Peyer's patch (tissue), 4 donors: Measurements from ENCODE around the gene TRAPPC6A. TPM values are rescaled to one million over a fixed set of nuclear protein-coding genes. Genes with fewer than 3 reads are reported as not detected.

ENCODE experiments used
- DNase-seq, 3 donors: peaks; one replicate each; pipeline ENCODE4 v3.0.0-alpha.2; 2017 to 2019
- H3K27ac ChIP-seq, 4 donors: fragments of 200-600 bp; sonication (generic); one replicate each; pipeline ENCODE4 v1.5.1; 2016 to 2019
- H3K27me3 ChIP-seq, 2 donors: fragments of 200-600 bp; sonication (generic); one replicate each; pipeline ENCODE4 v1.5.1; 2019
- H3K36me3 ChIP-seq, 3 donors: fragments of 200-600 bp; sonication (generic); one replicate each; pipeline ENCODE4 v1.5.1; 2016 to 2019
- H3K4me1 ChIP-seq, 4 donors: fragments of 200-600 bp; sonication (generic); one replicate each; pipeline ENCODE4 v1.5.1; 2016 to 2019
- H3K4me3 ChIP-seq, 4 donors: fragments of 200-600 bp; sonication (generic); 1 replicate in 3 of 4; 2 replicates in 1 of 4; pipeline ENCODE4 v1.5.1; 2016 to 2019; ENCODE audit warnings: mild to moderate bottlenecking in 1 of 4
- H3K9me3 ChIP-seq, 4 donors: fragments of 200-600 bp; sonication (generic); one replicate each; pipeline ENCODE4 v1.5.1; 2016 to 2019; ENCODE audit warnings: mild to moderate bottlenecking in 1 of 4
- POLR2A ChIP-seq, 2 donors: fragments of 450-650 bp; IDR thresholded peaks; one replicate each; pipeline ENCODE4 v1.5.1; 2017; ENCODE audit warnings: antibody characterized with exemption in 2 of 2, mild to moderate bottlenecking in 2 of 2, moderate library complexity in 2 of 2
- total RNA-seq, 4 donors: library from RNA; depleted of rRNA; stranded (reverse); fragments of >200 nt; gene quantifications; one replicate each; pipeline ENCODE4 v1.1.0, GENCODE V29; 2016
- TF ChIP-seq, protein P1 (sequence below), 6 experiments: fragments of 450-650 bp in 4 of 6; fragments of 200-600 bp in 2 of 6; sonication (generic) in 1 of 6; IDR thresholded peaks; one replicate each; pipeline ENCODE4 v1.5.1; 2017 to 2019; ENCODE audit warnings: antibody characterized with exemption in 6 of 6, mild to moderate bottlenecking in 3 of 6, moderate library complexity in 1 of 6

Gene TRAPPC6A
- total RNA-seq, 4 donors from 2014 or later: 11.4 to 58.6 (median 21.6) TPM

DNA sequence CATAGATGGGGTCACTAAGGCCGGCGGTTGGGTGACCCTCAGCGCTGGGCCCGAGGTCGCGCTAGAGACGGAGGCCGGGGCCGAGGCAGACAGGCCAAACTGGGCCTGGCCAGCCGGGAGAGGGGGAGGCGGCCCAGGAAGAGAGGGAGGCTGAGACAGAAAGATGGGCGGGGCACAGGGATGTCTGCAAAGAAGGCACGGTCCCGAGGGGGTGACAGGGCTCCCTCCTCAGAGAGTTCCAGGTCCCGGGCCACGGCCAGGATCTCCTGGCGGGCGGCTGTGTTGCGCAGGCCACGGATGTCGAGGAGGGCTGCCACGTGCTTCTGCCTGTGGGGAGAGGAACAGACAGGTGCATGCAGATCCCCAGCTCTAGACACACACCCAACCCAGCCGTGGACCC is 35.0 kb upstream of the TRAPPC6A start:
- TF ChIP-seq POLR2A (IDR thresholded peaks at IDR 0.05): no peak
- TF ChIP-seq, protein P1, sequence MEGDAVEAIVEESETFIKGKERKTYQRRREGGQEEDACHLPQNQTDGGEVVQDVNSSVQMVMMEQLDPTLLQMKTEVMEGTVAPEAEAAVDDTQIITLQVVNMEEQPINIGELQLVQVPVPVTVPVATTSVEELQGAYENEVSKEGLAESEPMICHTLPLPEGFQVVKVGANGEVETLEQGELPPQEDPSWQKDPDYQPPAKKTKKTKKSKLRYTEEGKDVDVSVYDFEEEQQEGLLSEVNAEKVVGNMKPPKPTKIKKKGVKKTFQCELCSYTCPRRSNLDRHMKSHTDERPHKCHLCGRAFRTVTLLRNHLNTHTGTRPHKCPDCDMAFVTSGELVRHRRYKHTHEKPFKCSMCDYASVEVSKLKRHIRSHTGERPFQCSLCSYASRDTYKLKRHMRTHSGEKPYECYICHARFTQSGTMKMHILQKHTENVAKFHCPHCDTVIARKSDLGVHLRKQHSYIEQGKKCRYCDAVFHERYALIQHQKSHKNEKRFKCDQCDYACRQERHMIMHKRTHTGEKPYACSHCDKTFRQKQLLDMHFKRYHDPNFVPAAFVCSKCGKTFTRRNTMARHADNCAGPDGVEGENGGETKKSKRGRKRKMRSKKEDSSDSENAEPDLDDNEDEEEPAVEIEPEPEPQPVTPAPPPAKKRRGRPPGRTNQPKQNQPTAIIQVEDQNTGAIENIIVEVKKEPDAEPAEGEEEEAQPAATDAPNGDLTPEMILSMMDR (IDR thresholded peaks at IDR 0.05): no peak
- H3K27me3 ChIP-seq: peaks cover 0 to 12% of the 10 kb centered on the region in 2 donors

DNA sequence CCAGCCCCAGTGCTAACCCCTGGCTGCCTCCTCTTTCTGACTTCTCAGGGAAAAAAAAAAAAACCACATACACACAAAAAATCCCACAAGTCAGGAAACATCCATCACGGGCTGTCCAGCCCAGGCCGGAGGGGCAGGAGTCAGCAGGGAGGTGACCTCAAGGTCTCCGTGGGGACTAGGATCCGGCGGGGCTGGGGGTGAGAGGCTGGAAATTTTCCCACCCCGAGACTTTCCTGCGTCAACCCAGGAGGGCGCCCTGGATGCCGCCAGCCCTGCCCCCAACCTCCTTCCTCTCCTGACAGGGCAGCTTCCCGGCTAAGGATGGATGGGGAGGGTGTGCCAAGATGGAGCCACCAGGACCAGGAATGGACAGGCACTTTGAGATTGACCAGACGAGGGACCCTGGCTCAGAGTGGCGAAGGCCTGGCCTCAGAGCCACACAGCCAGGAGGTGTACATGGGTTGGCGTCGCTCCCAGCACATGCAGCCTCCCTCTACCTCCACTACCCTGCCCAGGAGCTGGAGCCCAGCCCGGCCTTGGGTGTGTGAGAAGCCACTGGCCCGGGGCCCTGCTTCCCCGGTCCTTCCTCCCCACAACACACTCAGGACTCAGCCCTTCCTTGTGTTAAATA is 33.8 kb upstream of the TRAPPC6A start:
- TF ChIP-seq, protein P1 (IDR thresholded peaks at IDR 0.05): no peak
- TF ChIP-seq POLR2A (IDR thresholded peaks at IDR 0.05): no peak
- no peak overlapping the region for H3K27ac ChIP-seq
- DNase-seq: no peak
- no peak overlapping the region for H3K4me3 ChIP-seq
- H3K4me1 ChIP-seq: peaks cover 0 to 5% (median 0%) of the 10 kb centered on the region in 4 donors
- peaks cover 0 to under 1% of the 10 kb centered on the region in 2 donors for H3K27me3 ChIP-seq
- H3K9me3 ChIP-seq: no peaks in the 10 kb centered on the region
- H3K36me3 ChIP-seq: no peaks in the 10 kb centered on the region

More for the DNA sequence above, 35.0 kb upstream of the TRAPPC6A start:
- no peak for DNase-seq
- Histone ChIP-seq H3K4me1 (peaks cover 0 to 5% (median 0%) of the 10 kb centered on the region in 4 donors), H3K36me3 (no peaks in the 10 kb centered on the region), H3K27ac (peak overlapping the region in 1 of 4 donors; percentile 39), H3K9me3 (no peaks in the 10 kb centered on the region), H3K4me3 (no peak overlapping the region)

DNA sequence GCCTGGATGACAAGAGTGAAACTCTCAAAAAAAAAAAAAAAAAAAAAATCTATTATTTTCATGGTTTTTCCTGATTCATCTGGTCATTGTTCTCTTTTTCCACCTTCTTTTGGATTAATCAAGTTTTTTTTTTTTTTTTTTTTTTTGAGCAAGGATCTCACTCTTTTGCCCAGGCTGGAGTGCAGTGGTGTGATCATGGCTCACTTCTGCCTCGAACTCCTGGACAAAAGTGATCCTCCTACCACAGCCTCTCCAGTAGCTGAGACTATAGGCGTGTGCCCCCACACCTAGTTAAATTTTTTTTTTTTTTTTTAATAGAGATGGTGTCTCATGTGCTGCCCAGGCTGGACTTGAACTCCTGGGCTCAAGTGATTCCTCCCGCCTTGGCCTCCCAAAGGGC is 28.3 kb upstream of the TRAPPC6A start:
- Histone ChIP-seq H3K36me3 (no peaks in the 10 kb centered on the region), H3K4me3 (no peak overlapping the region)
- TF ChIP-seq, protein P1 (IDR thresholded peaks at IDR 0.05): no peak
- TF ChIP-seq POLR2A (IDR thresholded peaks at IDR 0.05): no peak

DNA sequence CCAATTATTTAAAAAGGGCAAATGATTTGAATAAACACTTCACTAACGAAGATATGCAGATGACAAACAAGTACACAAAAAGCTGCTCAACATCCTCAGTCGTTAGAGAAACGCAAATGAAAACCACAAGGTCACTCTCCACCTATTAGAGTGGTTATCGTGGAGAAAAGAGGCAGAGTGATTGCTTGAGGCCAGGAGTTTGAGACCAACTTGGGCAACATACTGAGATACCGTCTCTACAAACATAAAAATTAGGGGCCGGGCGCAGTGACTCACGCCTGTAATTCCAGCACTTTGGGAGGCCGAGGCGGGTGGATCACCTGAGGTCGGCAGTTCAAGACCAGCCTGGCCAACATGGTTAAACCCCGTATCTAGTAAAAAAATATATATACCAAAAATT is 27.8 kb upstream of the TRAPPC6A start:
- H3K36me3 ChIP-seq: no peaks in the 10 kb centered on the region
- H3K4me1 ChIP-seq: no peaks in the 10 kb centered on the region

More for the DNA sequence above, 28.3 kb upstream of the TRAPPC6A start:
- DNase-seq: no peak
- Histone ChIP-seq H3K27ac (no peak overlapping the region), H3K9me3 (no peaks in the 10 kb centered on the region), H3K4me1 (no peaks in the 10 kb centered on the region), H3K27me3 (no peaks in the 10 kb centered on the region)

DNA sequence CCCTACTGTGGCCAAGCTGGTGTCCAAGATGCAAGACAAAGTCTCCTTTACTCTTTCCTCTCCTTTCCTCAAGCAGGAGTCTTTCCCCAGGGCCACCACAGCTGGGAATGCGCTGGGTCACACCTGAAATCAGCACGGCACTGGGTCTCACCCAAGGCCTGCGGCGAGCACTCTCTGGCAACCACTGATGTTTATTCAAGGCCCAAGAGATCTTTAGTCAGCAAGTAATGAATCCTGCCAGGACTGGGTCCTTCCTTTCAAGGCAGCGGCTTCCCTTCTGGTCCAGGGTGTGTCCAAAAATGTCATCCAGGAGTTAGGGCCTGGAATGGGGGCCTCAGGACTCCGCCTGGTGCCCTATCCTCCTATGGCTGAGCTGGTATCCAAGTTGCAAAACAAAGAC is 24.6 kb upstream of the TRAPPC6A start:
- H3K27ac ChIP-seq: no peak overlapping the region
- H3K36me3 ChIP-seq: no peaks in the 10 kb centered on the region
- no peak for DNase-seq
- no peaks in the 10 kb centered on the region for H3K9me3 ChIP-seq
- no peak overlapping the region for H3K4me3 ChIP-seq
- H3K4me1 ChIP-seq: no peaks in the 10 kb centered on the region
- TF ChIP-seq, protein P1 (IDR thresholded peaks at IDR 0.05): no peak
- no peaks in the 10 kb centered on the region for H3K27me3 ChIP-seq

More for the DNA sequence above, 27.8 kb upstream of the TRAPPC6A start:
- DNase-seq: no peak
- Histone ChIP-seq H3K27ac (no peak overlapping the region), H3K27me3 (no peaks in the 10 kb centered on the region), H3K4me3 (no peak overlapping the region), H3K9me3 (no peaks in the 10 kb centered on the region)
- no peak for TF ChIP-seq POLR2A (IDR thresholded peaks at IDR 0.05)
- TF ChIP-seq, protein P1 (IDR thresholded peaks at IDR 0.05): no peak
